Natural killer cell (primary cell): ENCODE results near the gene SIAH1. TPM values are rescaled to one million over a fixed set of nuclear protein-coding genes. Genes with fewer than 3 reads are reported as not detected.

ENCODE experiments used
- ATAC-seq, 3 donors: fragments of 150-1000 bp in 2 of 3; fragments of 200-7000 bp in 1 of 3; cut with Tn5 transposase; 1 replicate in 1 of 3; 2 replicates in 2 of 3; pipeline ENCODE4 v1.10.0; 2021; ENCODE audit warnings: mild to moderate bottlenecking in 2 of 3, moderate library complexity in 2 of 3
- DNase-seq, 2 donors: peaks; one replicate each; pipeline versions ENCODE4 v3.0.0 to v3.0.0-alpha.2; 2013 to 2021; ENCODE audit warnings: mixed read lengths in 1 of 2
- H3K27ac ChIP-seq: one replicate; pipeline ENCODE4 v1.5.1; 2013; ENCODE audit warnings: mild to moderate bottlenecking, low read length
- H3K27me3 ChIP-seq: one replicate; pipeline ENCODE4 v1.6.1; 2013; ENCODE audit warnings: low read length; ENCODE audit not compliant: control insufficient read depth, insufficient read depth
- H3K36me3 ChIP-seq: one replicate; pipeline ENCODE4 v1.6.1; 2013; ENCODE audit warnings: low read length; ENCODE audit not compliant: control insufficient read depth, insufficient read depth
- H3K4me1 ChIP-seq: one replicate; pipeline ENCODE4 v1.6.1; 2013; ENCODE audit warnings: low read length; ENCODE audit not compliant: control insufficient read depth, insufficient read depth
- H3K4me3 ChIP-seq: one replicate; pipeline ENCODE4 v1.5.1; 2013; ENCODE audit warnings: low read length
- H3K9me3 ChIP-seq: one replicate; pipeline ENCODE4 v1.6.1; 2013; ENCODE audit warnings: low read length; ENCODE audit not compliant: control insufficient read depth, insufficient read depth
- H3K27ac Mint-ChIP-seq, 2 donors: one replicate each; pipeline ENCODE4 v1.8.0; 2022; ENCODE audit warnings: mild to moderate bottlenecking in 2 of 2, mixed read lengths in 2 of 2, moderate library complexity in 1 of 2
- H3K27me3 Mint-ChIP-seq, 2 donors: one replicate each; pipeline ENCODE4 v1.8.0; 2022; ENCODE audit warnings: low read depth in 2 of 2, mixed read lengths in 2 of 2
- H3K36me3 Mint-ChIP-seq: one replicate; pipeline ENCODE4 v1.8.0; 2022; ENCODE audit warnings: mixed read lengths
- H3K4me1 Mint-ChIP-seq, 2 donors: one replicate each; pipeline ENCODE4 v1.8.0; 2022; ENCODE audit warnings: mixed read lengths in 2 of 2
- H3K4me3 Mint-ChIP-seq: one replicate; pipeline ENCODE4 v1.8.0; 2022; ENCODE audit warnings: mild to moderate bottlenecking, moderate library complexity, mixed read lengths
- H3K9me3 Mint-ChIP-seq, 2 donors: one replicate each; pipeline ENCODE4 v1.8.0; 2022; ENCODE audit warnings: mixed read lengths in 2 of 2
- WGBS: methylation state at CpG from one replicate; pipeline ENCODE4 v1.1.7; 2013; ENCODE audit warnings: missing lambda C conversion rate; ENCODE audit not compliant: insufficient coverage; 5-methylcytosine and 5-hydroxymethylcytosine counted together
- intact Hi-C: fragments of 100-400 bp; cut with micrococcal nuclease; formaldehyde crosslinking; loops from one replicate; pipeline ENCODE4 v1.14.2; 2022
- total RNA-seq, 4 donors: library from RNA; stranded (reverse); fragments of 120-200 nt in 1 of 4; gene quantifications; one replicate each; pipeline versions ENCODE4 v1.2.3 to v1.2.4, GENCODE V29; 2013 to 2022
- TF ChIP-seq, protein P1 (sequence below): fragments of 200-600 bp; IDR thresholded peaks from one replicate; pipeline ENCODE4 v1.8.0; 2022; ENCODE audit warnings: antibody characterized with exemption

The SIAH1 gene
- total RNA-seq, 3 donors from 2014 or later (not counting 1 experiment from before 2014, with no cell fraction given) = 52.9 to 57.7 (median 55.5) TPM

DNA sequence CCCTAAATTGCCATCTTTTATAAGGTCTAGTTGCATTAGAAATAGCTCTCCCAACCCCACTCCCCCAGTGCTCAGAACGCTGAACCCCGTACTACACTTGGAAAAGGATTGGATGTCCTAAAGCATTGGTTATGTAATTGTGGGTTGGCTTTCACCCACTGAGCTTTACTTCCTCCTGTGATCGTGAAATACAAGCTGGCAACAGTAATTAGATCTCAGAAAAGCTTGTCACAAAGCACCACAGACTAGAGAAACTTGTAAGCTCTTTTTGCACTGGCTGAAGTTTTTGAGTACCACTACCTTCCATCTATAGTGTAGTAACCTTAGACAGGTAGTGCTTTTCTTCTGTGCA lies 54.4 kb downstream of the SIAH1 start:
- peaks cover 5 to 12% of the 10 kb centered on the region in 2 donors for H3K4me1 Mint-ChIP-seq
- H3K9me3 ChIP-seq = no peaks in the 10 kb centered on the region
- no peak for ATAC-seq
- no peak overlapping the region for H3K4me3 Mint-ChIP-seq
- H3K4me3 ChIP-seq = no peak overlapping the region
- H3K36me3 Mint-ChIP-seq = peaks cover 2% of the 10 kb centered on the region
- no peaks in the 10 kb centered on the region for H3K4me1 ChIP-seq
- H3K9me3 Mint-ChIP-seq = no peaks in the 10 kb centered on the region
- TF ChIP-seq, protein P1, sequence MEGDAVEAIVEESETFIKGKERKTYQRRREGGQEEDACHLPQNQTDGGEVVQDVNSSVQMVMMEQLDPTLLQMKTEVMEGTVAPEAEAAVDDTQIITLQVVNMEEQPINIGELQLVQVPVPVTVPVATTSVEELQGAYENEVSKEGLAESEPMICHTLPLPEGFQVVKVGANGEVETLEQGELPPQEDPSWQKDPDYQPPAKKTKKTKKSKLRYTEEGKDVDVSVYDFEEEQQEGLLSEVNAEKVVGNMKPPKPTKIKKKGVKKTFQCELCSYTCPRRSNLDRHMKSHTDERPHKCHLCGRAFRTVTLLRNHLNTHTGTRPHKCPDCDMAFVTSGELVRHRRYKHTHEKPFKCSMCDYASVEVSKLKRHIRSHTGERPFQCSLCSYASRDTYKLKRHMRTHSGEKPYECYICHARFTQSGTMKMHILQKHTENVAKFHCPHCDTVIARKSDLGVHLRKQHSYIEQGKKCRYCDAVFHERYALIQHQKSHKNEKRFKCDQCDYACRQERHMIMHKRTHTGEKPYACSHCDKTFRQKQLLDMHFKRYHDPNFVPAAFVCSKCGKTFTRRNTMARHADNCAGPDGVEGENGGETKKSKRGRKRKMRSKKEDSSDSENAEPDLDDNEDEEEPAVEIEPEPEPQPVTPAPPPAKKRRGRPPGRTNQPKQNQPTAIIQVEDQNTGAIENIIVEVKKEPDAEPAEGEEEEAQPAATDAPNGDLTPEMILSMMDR = no peak
- intact Hi-C loops = no loop called here
- H3K27me3 Mint-ChIP-seq = no peaks in the 10 kb centered on the region
- H3K27ac Mint-ChIP-seq = no peak overlapping the region
- 9% methylated on average over 1 of the region's 3 CpGs for WGBS
- peaks cover 20% of the 10 kb centered on the region for H3K36me3 ChIP-seq
- H3K27ac ChIP-seq = no peak overlapping the region
- no peaks in the 10 kb centered on the region for H3K27me3 ChIP-seq
- DNase-seq = no peak

DNA sequence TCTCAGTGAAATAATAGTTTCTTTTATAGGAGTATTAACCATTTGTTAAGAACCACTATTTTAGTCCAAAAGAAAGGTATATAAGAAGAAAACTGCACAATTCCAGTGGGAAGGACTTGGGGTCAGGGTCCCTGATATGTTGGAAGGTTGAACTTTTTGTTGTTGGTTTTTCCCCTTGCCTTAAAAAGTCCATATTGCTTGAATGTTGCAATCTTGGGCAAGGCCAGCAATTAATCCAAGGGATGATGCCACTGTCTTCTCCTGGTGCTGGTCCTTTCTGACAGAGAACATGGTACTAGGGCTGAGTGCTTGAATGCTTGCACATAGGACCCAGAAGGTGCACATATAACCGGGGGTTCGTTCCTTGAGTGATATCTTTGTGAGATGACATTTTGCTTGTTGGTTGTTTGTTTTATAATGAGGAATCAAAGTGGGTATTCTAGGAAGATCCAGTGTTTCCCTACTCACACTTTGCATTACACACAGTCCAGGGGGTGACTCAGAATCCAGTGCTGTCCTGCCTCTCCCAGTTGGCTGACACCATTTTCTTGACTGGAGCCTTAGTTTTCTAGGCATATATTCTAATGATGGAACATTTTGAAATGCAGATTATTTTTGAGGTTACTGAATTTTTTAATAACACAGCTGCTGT lies 54.9 kb downstream of the SIAH1 start:
- Histone ChIP-seq H3K27ac (no peak overlapping the region), H3K36me3 (peaks cover 14% of the 10 kb centered on the region), H3K4me3 (no peak overlapping the region), H3K4me1 (no peaks in the 10 kb centered on the region), H3K27me3 (no peaks in the 10 kb centered on the region), H3K9me3 (no peaks in the 10 kb centered on the region)
- Mint-ChIP-seq H3K9me3 (no peaks in the 10 kb centered on the region), H3K27me3 (no peaks in the 10 kb centered on the region), H3K4me1 (peaks cover 5 to 12% of the 10 kb centered on the region in 2 donors), H3K36me3 (no peaks in the 10 kb centered on the region), H3K4me3 (no peak overlapping the region), H3K27ac (no peak overlapping the region)
- DNase-seq (no peak), ATAC-seq (no peak)
- TF ChIP-seq, protein P1 = no peak
- intact Hi-C loops = no loop called here
- WGBS = 95% methylated on average over 2 of the region's 2 CpGs

DNA sequence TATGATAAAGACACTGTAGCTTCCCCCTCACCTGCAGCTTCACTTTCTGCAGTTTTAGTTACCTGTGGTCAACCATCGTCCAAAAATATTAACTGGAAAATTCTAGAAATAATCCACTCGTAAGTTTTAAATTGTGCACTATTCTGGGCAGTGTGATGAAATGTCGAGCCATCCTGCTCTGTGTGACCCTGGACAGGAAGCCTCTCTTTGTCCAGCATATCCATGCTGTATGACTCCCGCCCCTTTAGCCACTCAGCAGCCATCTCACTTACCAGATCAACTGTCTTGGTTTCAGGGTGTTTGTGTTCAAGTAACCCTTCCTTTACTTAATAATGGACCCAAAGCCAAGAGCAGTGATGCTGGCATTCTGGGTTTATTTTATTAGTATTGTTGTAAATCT lies 56.1 kb downstream of the SIAH1 start:
- Mint-ChIP-seq H3K9me3 (no peaks in the 10 kb centered on the region), H3K4me3 (no peak overlapping the region), H3K27me3 (no peaks in the 10 kb centered on the region), H3K4me1 (peaks cover 5 to 12% of the 10 kb centered on the region in 2 donors), H3K36me3 (no peaks in the 10 kb centered on the region), H3K27ac (no peak overlapping the region)
- 95% methylated on average over 4 of the region's 4 CpGs for WGBS
- intact Hi-C loops = no loop called here
- ATAC-seq = no peak
- Histone ChIP-seq H3K4me3 (no peak overlapping the region), H3K9me3 (no peaks in the 10 kb centered on the region), H3K27me3 (no peaks in the 10 kb centered on the region), H3K27ac (no peak overlapping the region), H3K36me3 (peaks cover 4% of the 10 kb centered on the region), H3K4me1 (no peaks in the 10 kb centered on the region)
- TF ChIP-seq, protein P1 = no peak
- no peak for DNase-seq

DNA sequence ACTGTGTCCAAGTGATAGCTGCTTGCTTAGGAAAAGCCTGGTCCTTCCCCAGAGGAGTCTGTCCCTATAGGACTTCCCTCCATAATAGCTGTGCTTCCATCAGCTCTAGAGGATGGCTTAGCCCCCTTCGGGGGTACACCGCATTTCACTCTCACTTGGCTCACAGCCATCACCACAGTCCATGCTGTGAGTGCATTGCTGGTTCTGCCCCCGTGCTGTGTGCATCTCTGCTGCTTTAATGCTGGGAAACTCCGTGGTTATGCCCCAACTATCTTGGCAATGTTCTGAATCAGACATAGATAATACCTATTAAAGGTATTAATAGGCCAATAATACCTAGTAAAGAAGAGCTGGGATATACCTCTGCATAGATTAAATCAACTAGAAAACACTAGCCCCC lies 58.3 kb downstream of the SIAH1 start:
- Mint-ChIP-seq H3K36me3 (no peaks in the 10 kb centered on the region), H3K4me3 (no peak overlapping the region), H3K27ac (no peak overlapping the region), H3K4me1 (peaks cover 5 to 12% of the 10 kb centered on the region in 2 donors), H3K27me3 (no peaks in the 10 kb centered on the region), H3K9me3 (no peaks in the 10 kb centered on the region)
- TF ChIP-seq, protein P1 = no peak
- no peaks in the 10 kb centered on the region for H3K27me3 ChIP-seq
- WGBS = 80% methylated on average over 3 of the region's 4 CpGs
- H3K27ac ChIP-seq = no peak overlapping the region
- DNase-seq (no peak), ATAC-seq (no peak)
- H3K36me3 ChIP-seq = peaks cover 8% of the 10 kb centered on the region
- H3K9me3 ChIP-seq = no peaks in the 10 kb centered on the region
- no peak overlapping the region for H3K4me3 ChIP-seq
- intact Hi-C loops = no loop called here
- H3K4me1 ChIP-seq = no peaks in the 10 kb centered on the region
